Measurements from ENCODE around the gene ZSCAN22.

GRCh38 chr19:58315580-58315979 is 11.2 kb upstream of the ZSCAN22 start:
- TF ChIP-seq BHLHE40 (IDR thresholded peaks at IDR 0.05; ENCODE audit: low read depth, low read length) (no peak), CTCF (conservative IDR thresholded peaks at IDR 0.05; ENCODE audit: low read depth, low read length) (no peak), CEBPB (IDR thresholded peaks at IDR 0.05; ENCODE audit: low read depth, low read length) (no peak), POLR2A (IDR thresholded peaks at IDR 0.05; ENCODE audit: low read depth, low read length) (no peak), RAD21 (IDR thresholded peaks at IDR 0.05; ENCODE audit: low read length) (no peak), MAFK (IDR thresholded peaks at IDR 0.05; ENCODE audit: low read depth, low read length) (no peak), RCOR1 (IDR thresholded peaks at IDR 0.05; ENCODE audit: insufficient replicate concordance, low read length) (no peak), MXI1 (IDR thresholded peaks at IDR 0.05; ENCODE audit: borderline replicate concordance, low read depth, low read length) (no peak), NFE2L2 (IDR thresholded peaks at IDR 0.05; ENCODE audit: low read depth, low read length) (no peak), RFX5 (IDR thresholded peaks at IDR 0.05; ENCODE audit: low read depth, low read length) (no peak), USF2 (IDR thresholded peaks at IDR 0.05; ENCODE audit: low read depth, low read length) (no peak), FOS (IDR thresholded peaks at IDR 0.05; ENCODE audit: low read depth, low read length) (no peak), CHD1 (IDR thresholded peaks at IDR 0.05; ENCODE audit: low read depth, low read length) (no peak), ELK1 (IDR thresholded peaks at IDR 0.05; ENCODE audit: borderline replicate concordance, low read depth, low read length) (no peak)
